Transverse colon (tissue), 4 donors: ENCODE data around the gene KAZN. TPM values are rescaled to one million over a fixed set of nuclear protein-coding genes. Genes with fewer than 3 reads are reported as not detected.
A peak's percentile ranks its signal among the peaks of the same experiment; 100 is the strongest.

Source experiments
- DNase-seq: peaks from one replicate; pipeline ENCODE4 v3.0.0-alpha.2; 2019
- H3K27ac ChIP-seq, 4 donors: fragments of 200-600 bp; sonication (generic); 2 replicates each; pipeline ENCODE4 v1.5.1; 2016 to 2018; ENCODE audit warnings: inconsistent platforms in 4 of 4
- H3K27me3 ChIP-seq: fragments of 200-600 bp; sonication (generic); 2 replicates; pipeline ENCODE4 v1.5.1; 2017; ENCODE audit warnings: inconsistent platforms
- H3K36me3 ChIP-seq, 4 donors: fragments of 200-600 bp; sonication (generic); 2 replicates each; pipeline ENCODE4 v1.5.1; 2017 to 2019; ENCODE audit warnings: inconsistent platforms in 4 of 4
- H3K4me1 ChIP-seq, 4 donors: fragments of 200-600 bp; sonication (generic); 2 replicates each; pipeline ENCODE4 v1.5.1; 2017 to 2020; ENCODE audit warnings: inconsistent platforms in 4 of 4
- H3K4me3 ChIP-seq, 4 donors: fragments of 200-600 bp; sonication (generic); 1 replicate in 1 of 4; 2 replicates in 3 of 4; pipeline versions ENCODE4 v1.5.1 to v1.6.1; 2017 to 2019; ENCODE audit warnings: inconsistent platforms in 4 of 4
- H3K9me3 ChIP-seq, 2 donors: fragments of 200-600 bp; sonication (generic); 2 replicates each; pipeline ENCODE4 v1.5.1; 2017 to 2019; ENCODE audit warnings: inconsistent platforms in 2 of 2
- EP300 ChIP-seq: sonication (generic); formaldehyde crosslinking; IDR thresholded peaks from one replicate; pipeline ENCODE4 v1.6.1; 2017; ENCODE audit warnings: antibody characterized with exemption, low read depth
- POLR2A ChIP-seq: fragments of 450-650 bp; IDR thresholded peaks from one replicate; pipeline ENCODE4 v1.6.1; 2016; ENCODE audit warnings: antibody characterized with exemption, mild to moderate bottlenecking, moderate library complexity
- POLR2AphosphoS5 ChIP-seq, 3 donors: sonication (generic); formaldehyde crosslinking; IDR thresholded peaks; one replicate each; pipeline ENCODE4 v1.6.1; 2016; ENCODE audit warnings: antibody characterized with exemption in 3 of 3
- WGBS, 2 donors: methylation state at CpG; one replicate each; pipeline ENCODE4 v1.1.5; 2018; ENCODE audit warnings: low coverage in 1 of 2; 5-methylcytosine and 5-hydroxymethylcytosine counted together
- in situ Hi-C, 4 donors: fragments of 200-750 bp; cut with MboI; loops; one replicate each; pipeline versions ENCODE4 v1.15.0 to v1.15.1; 2017; ENCODE audit warnings: low sequenced_read_pairs in 3 of 4, low pct_ligation_motif_present in 1 of 4, low pct_unique_long_range_greater_than_20kb in 1 of 4
- intact Hi-C: fragments of 100-400 bp; cut with DNase I; formaldehyde crosslinking; loops from one replicate; pipeline ENCODE4 v1.15.1; 2023; ENCODE audit warnings: low total_unique reads
- total RNA-seq, 4 donors: library from RNA; depleted of rRNA; stranded (reverse); fragments of >200 nt; gene quantifications; one replicate each; pipeline ENCODE4 v1.1.0, GENCODE V29; 2016
- TF ChIP-seq, protein P1 (sequence below), 5 experiments: fragments of 200-600 bp in 3 of 5; fragments of 450-650 bp in 2 of 5; sonication (generic) in 3 of 5; IDR thresholded peaks; 1 replicate in 2 of 5; 2 replicates in 3 of 5; pipeline ENCODE4 v1.5.1; 2016 to 2017; ENCODE audit warnings: antibody characterized with exemption in 5 of 5, inconsistent platforms in 3 of 5, mild to moderate bottlenecking in 2 of 5, moderate library complexity in 1 of 5

The KAZN gene
- total RNA-seq, 4 donors from 2014 or later = 12.0 to 17.1 (median 16.2) TPM

GRCh38 chr1:14944471-14944985 is 346.0 kb downstream of the KAZN start:
- no peaks in the 10 kb centered on the region for H3K27me3 ChIP-seq
- H3K4me3 ChIP-seq = no peak overlapping the region
- peak overlapping the region; percentile 50 to 81 (median 75) for H3K27ac ChIP-seq
- H3K9me3 ChIP-seq = no peaks in the 10 kb centered on the region
- H3K36me3 ChIP-seq = no peaks in the 10 kb centered on the region
- intact Hi-C loops (no loop called here), in situ Hi-C loops (no loop called here)
- TF ChIP-seq POLR2A = no peak
- TF ChIP-seq EP300 = no peak
- TF ChIP-seq POLR2AphosphoS5 (IDR thresholded peaks at IDR 0.05) = no peak
- TF ChIP-seq, protein P1, sequence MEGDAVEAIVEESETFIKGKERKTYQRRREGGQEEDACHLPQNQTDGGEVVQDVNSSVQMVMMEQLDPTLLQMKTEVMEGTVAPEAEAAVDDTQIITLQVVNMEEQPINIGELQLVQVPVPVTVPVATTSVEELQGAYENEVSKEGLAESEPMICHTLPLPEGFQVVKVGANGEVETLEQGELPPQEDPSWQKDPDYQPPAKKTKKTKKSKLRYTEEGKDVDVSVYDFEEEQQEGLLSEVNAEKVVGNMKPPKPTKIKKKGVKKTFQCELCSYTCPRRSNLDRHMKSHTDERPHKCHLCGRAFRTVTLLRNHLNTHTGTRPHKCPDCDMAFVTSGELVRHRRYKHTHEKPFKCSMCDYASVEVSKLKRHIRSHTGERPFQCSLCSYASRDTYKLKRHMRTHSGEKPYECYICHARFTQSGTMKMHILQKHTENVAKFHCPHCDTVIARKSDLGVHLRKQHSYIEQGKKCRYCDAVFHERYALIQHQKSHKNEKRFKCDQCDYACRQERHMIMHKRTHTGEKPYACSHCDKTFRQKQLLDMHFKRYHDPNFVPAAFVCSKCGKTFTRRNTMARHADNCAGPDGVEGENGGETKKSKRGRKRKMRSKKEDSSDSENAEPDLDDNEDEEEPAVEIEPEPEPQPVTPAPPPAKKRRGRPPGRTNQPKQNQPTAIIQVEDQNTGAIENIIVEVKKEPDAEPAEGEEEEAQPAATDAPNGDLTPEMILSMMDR (IDR thresholded peaks at IDR 0.05) = no peak
- peaks cover 10 to 38% (median 17%) of the 10 kb centered on the region in 4 donors for H3K4me1 ChIP-seq
- 84% methylated on average over 12 of the region's 12 CpGs; no CpG with 5 or more reads in 1 of the 2 donors for WGBS, 2 donors
- DNase-seq = no peak

- H3K4me1 ChIP-seq = peaks cover 10 to 38% (median 17%) of the 10 kb centered on the region in 4 donors
- 35% methylated on average over 26 of the region's 26 CpGs; no CpG with 5 or more reads in 1 of the 2 donors for WGBS, 2 donors
- DNase-seq = peak; percentile 50
- in situ Hi-C loops = no loop called here
- intact Hi-C loops = no loop called here
- H3K4me3 ChIP-seq = peak overlapping the region in 1 of 4 donors; percentile 3
- TF ChIP-seq EP300 (no peak), POLR2A (no peak)
- H3K9me3 ChIP-seq = no peaks in the 10 kb centered on the region
- peak overlapping the region; percentile 50 to 81 (median 75) for H3K27ac ChIP-seq
- H3K27me3 ChIP-seq = no peaks in the 10 kb centered on the region
- H3K36me3 ChIP-seq = no peaks in the 10 kb centered on the region
These were observed 346.9 kb downstream of the KAZN start for GRCh38 chr1:14945132-14946010.

GRCh38 chr1:14946011-14946359 is 347.5 kb downstream of the KAZN start:
- Histone ChIP-seq H3K36me3 (no peaks in the 10 kb centered on the region), H3K27me3 (no peaks in the 10 kb centered on the region), H3K9me3 (no peaks in the 10 kb centered on the region), H3K4me3 (no peak overlapping the region), H3K27ac (peak overlapping the region; percentile 50 to 81 (median 75)), H3K4me1 (peaks cover 10 to 38% (median 17%) of the 10 kb centered on the region in 4 donors)
- in situ Hi-C loops (no loop called here), intact Hi-C loops (no loop called here)
- DNase-seq = no peak
- no peak for TF ChIP-seq EP300
- TF ChIP-seq, protein P1 (IDR thresholded peaks at IDR 0.05) = no peak
- TF ChIP-seq POLR2AphosphoS5 (IDR thresholded peaks at IDR 0.05) = no peak
- WGBS, 2 donors = 41 to 57% methylated on average over 3 to 4 of the region's 4 CpGs

DNA sequence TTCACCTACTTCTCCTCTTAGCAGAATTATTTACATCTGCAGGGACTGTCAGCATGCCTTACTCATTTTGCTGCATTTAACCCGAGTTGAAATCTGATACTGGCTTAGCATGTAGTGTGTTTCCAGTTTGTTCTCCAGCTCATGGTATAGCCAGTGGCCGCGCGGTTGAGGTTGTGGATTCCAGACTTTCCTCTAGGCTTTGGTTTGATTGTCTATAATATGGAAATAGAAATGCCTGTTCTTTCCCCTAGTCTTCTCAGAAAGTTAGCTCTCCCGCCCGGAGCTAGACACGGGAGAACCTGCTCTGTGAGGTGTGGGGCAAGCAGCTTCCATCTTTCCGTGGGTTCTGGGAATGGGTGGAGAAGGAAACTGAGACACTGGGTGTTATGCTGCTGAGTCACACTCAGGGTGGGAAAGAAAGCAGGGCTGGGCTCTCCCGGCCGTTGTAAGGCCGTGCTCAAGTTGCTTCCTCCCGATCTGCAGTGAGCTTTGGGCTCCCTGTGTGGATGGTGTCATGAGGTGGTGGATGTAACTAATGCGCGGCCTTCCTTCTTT is 348.3 kb downstream of the KAZN start:
- no peak overlapping the region for H3K4me3 ChIP-seq
- peak; percentile 21 for DNase-seq
- 76 to 94% methylated on average over 5 to 14 of the region's 14 CpGs for WGBS, 2 donors
- TF ChIP-seq POLR2A = no peak
- TF ChIP-seq POLR2AphosphoS5 (IDR thresholded peaks at IDR 0.05) = no peak
- TF ChIP-seq, protein P1 (IDR thresholded peaks at IDR 0.05) = no peak
- H3K27ac ChIP-seq = peak overlapping the region in 2 of 4 donors; percentile 22 to 81
- H3K36me3 ChIP-seq = no peaks in the 10 kb centered on the region
- in situ Hi-C loops = no loop called here
- peaks cover 10 to 38% (median 17%) of the 10 kb centered on the region in 4 donors for H3K4me1 ChIP-seq
- no peaks in the 10 kb centered on the region for H3K9me3 ChIP-seq
- no peaks in the 10 kb centered on the region for H3K27me3 ChIP-seq
- intact Hi-C loops = no loop called here
